ENCODE measurements around the gene GPX4.

Gene GPX4

GRCh38 chr19:1062387-1063029, 41.3 kb upstream of the GPX4 start:
- peaks cover 2% of the 10 kb centered on the region for H3K4me1 ChIP-seq
- H3K79me2 ChIP-seq, result no peaks in the 10 kb centered on the region
- no peak overlapping the region for H2AFZ ChIP-seq
- H3K9ac ChIP-seq, result no peak overlapping the region
- peaks cover 5% of the 10 kb centered on the region for H3K27me3 ChIP-seq (ENCODE audit: control insufficient read depth, insufficient read depth, low read length)
- H3K9me3 ChIP-seq (ENCODE audit: control insufficient read depth, low read length), result no peaks in the 10 kb centered on the region
- H3K27ac ChIP-seq, result no peak overlapping the region
- no peak overlapping the region for H3K4me2 ChIP-seq (ENCODE audit: low read length)
- H3K4me3 ChIP-seq (ENCODE audit: low read depth, low read length), result no peak overlapping the region
- no peaks in the 10 kb centered on the region for H3K36me3 ChIP-seq (ENCODE audit: control insufficient read depth, insufficient read depth, low read length)
- TF ChIP-seq, protein P1, sequence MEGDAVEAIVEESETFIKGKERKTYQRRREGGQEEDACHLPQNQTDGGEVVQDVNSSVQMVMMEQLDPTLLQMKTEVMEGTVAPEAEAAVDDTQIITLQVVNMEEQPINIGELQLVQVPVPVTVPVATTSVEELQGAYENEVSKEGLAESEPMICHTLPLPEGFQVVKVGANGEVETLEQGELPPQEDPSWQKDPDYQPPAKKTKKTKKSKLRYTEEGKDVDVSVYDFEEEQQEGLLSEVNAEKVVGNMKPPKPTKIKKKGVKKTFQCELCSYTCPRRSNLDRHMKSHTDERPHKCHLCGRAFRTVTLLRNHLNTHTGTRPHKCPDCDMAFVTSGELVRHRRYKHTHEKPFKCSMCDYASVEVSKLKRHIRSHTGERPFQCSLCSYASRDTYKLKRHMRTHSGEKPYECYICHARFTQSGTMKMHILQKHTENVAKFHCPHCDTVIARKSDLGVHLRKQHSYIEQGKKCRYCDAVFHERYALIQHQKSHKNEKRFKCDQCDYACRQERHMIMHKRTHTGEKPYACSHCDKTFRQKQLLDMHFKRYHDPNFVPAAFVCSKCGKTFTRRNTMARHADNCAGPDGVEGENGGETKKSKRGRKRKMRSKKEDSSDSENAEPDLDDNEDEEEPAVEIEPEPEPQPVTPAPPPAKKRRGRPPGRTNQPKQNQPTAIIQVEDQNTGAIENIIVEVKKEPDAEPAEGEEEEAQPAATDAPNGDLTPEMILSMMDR (IDR thresholded peaks at IDR 0.05), result no peak

- no peak overlapping the region for H3K27ac ChIP-seq
- peaks cover 2% of the 10 kb centered on the region for H3K4me1 ChIP-seq
- no peaks in the 10 kb centered on the region for H3K79me2 ChIP-seq
- no peaks in the 10 kb centered on the region for H3K36me3 ChIP-seq (ENCODE audit: control insufficient read depth, insufficient read depth, low read length)
- no peak overlapping the region for H3K9ac ChIP-seq
- H3K4me2 ChIP-seq (ENCODE audit: low read length), result no peak overlapping the region
- H2AFZ ChIP-seq, result no peak overlapping the region
- TF ChIP-seq, protein P1 (IDR thresholded peaks at IDR 0.05), result no peak
- H3K27me3 ChIP-seq (ENCODE audit: control insufficient read depth, insufficient read depth, low read length), result peaks cover 7% of the 10 kb centered on the region
- no peaks in the 10 kb centered on the region for H3K9me3 ChIP-seq (ENCODE audit: control insufficient read depth, low read length)
- no peak overlapping the region for H3K4me3 ChIP-seq (ENCODE audit: low read depth, low read length)
Observed at GRCh38 chr19:1063030-1063908, 40.5 kb upstream of the GPX4 start.

DNA sequence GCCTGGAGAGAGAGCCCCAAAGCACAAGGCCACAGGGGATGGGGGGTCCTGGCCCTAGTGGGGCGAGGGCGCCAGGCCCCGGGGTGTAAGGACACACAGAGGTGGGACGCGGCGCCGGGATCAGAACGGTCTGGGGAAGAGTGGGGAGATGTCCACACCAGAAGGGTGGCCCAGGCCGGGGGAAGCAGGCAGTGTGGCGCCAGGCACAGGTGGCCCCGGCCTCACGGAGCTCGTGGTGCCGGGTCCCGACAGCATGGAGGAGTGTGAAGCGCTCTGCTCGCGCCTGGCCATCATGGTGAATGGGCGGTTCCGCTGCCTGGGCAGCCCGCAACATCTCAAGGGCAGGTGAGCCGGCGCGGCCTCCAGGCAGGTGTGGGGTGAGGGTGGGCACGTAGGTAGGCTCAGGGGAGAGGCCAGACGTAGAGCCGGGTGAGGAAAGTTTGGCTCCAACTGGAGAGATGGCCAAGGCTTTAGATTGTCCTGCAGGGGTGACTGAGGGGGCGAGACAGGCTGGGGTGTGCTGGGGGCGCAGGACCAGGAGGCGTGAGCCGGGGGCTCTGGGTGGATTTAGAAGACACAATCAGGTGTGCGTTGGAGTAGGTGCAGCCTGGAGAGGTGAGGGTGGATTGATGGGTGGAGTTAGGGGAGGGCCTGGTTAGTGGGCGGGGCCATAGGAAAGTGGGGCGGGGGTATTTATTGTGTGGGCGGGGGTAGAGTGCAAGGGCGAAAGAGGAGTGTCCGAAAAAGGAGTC, 39.7 kb upstream of the GPX4 start:
- TF ChIP-seq, protein P1 (IDR thresholded peaks at IDR 0.05), result no peak
- Histone ChIP-seq H3K4me1 (peaks cover 2% of the 10 kb centered on the region), H2AFZ (no peak overlapping the region), H3K4me3 (ENCODE audit: low read depth, low read length) (no peak overlapping the region), H3K36me3 (ENCODE audit: control insufficient read depth, insufficient read depth, low read length) (no peaks in the 10 kb centered on the region), H3K79me2 (no peaks in the 10 kb centered on the region), H3K27ac (no peak overlapping the region), H3K4me2 (ENCODE audit: low read length) (no peak overlapping the region), H3K9me3 (ENCODE audit: control insufficient read depth, low read length) (no peaks in the 10 kb centered on the region), H3K27me3 (ENCODE audit: control insufficient read depth, insufficient read depth, low read length) (peaks cover 7% of the 10 kb centered on the region), H3K9ac (no peak overlapping the region)

GRCh38 chr19:1064661-1065605, 38.9 kb upstream of the GPX4 start:
- TF ChIP-seq, protein P1 (IDR thresholded peaks at IDR 0.05), result peak; percentile 79
- Histone ChIP-seq H3K9me3 (ENCODE audit: control insufficient read depth, low read length) (no peaks in the 10 kb centered on the region), H2AFZ (peak overlapping the region; percentile 62), H3K36me3 (ENCODE audit: control insufficient read depth, insufficient read depth, low read length) (no peaks in the 10 kb centered on the region), H3K4me1 (peaks cover 2% of the 10 kb centered on the region), H3K4me2 (ENCODE audit: low read length) (peak overlapping the region; percentile 40), H3K4me3 (ENCODE audit: low read depth, low read length) (no peak overlapping the region), H3K9ac (no peak overlapping the region), H3K27me3 (ENCODE audit: control insufficient read depth, insufficient read depth, low read length) (peaks cover 7% of the 10 kb centered on the region), H3K27ac (no peak overlapping the region), H3K79me2 (no peaks in the 10 kb centered on the region)
